SHP77 treated with DMSO at 0.1 percent for 48 hours (cell line): Measurements from ENCODE around the gene GASK1A.
"Not testable (repeated sequence)": the region's sequence is repeated elsewhere in the genome, so short reads cannot be mapped to it uniquely, and the experiment has no call there.

Experiments used
- DNase-seq: peaks from one replicate; lab custom pipeline; 2025; lab: John Stamatoyannopoulos, UW

Gene GASK1A

DNA sequence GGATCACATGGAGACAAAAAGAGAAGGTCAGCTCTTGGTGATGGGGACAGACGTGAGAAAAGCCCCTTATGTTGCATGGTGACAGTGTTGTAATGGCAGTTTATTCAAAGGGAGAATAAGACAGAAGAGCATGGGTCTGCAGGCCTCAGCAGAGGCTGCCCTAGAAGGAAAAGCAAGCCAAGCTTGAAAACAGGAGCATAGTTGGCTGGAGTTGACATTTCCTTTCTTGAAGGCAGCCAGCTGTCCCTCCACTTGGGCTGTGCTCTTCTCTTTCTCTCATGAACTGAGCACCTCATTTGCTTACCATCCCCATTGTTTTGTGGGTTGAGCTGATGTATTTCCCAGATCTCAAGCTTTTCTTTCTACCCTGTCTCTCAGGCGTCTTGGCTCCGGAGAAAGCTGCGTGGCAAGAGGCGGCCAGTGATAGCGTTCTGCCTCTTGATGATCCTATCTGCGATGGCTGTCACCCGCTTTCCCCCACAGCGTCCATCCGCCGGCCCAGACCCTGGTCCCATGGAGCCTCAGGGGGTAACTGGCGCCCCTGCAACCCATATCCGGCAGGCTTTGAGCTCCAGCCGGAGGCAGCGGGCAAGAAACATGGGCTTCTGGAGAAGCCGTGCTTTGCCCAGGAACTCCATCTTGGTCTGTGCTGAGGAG, 52.9 kb downstream of the GASK1A start:
- DNase-seq, result no peak

DNA sequence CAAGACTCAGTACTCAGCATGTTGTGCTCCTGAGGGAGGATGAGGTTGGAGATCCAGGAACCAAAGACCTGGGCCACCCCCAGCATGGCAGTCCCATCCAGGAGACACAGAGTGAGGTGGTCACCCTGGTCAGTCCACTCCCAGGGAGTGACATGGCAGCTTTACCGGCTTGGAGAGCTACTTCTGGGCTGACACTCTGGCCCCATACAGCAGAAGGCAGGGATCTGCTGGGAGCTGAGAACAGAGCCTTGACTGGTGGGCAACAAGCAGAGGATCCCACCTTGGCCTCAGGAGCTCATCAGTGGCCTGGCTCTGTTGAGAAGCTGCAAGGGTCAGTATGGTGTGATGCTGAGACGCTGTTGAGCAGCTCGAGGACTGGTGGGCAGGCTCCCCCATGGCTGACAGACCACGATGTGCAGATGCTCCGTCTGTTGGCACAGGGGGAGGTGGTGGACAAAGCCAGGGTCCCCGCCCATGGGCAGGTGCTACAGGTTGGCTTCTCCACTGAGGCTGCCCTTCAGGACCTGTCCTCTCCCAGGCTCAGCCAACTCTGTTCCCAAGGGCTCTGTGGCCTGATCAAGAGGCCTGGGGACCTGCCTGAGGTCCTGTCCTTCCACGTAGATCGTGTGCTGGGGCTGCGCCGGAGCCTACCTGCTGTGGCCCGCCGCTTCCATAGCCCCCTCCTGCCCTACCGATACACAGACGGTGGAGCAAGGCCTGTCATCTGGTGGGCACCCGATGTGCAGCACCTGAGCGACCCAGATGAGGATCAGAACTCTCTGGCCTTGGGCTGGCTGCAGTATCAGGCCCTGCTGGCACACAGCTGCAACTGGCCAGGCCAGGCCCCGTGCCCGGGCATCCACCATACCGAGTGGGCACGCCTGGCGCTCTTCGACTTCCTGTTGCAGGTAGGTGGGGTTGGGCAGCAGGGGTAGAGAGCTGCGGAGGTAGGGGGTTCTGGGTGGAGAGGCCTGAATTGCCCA, 53.8 kb downstream of the GASK1A start:
- DNase-seq, result no peak

DNA sequence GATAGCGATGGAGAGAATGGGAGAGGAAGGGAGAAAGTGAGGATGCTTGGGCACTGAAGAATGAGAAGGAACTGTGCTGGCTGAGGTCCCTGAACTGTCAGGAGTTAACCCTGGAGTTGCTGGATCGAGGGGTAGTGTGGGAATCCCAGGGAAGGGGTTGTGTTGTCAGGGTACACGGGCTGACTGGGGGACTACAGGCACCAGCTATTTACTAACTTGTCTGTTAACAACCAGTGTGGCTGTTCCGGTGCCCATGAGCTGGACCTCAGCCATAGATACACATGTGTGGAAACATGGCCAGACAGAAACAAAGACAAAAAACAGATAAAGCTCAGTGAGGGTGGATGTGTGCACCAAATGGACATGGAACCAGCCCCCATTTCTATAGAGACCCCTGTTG, 55.1 kb downstream of the GASK1A start:
- DNase-seq, result no peak

DNA sequence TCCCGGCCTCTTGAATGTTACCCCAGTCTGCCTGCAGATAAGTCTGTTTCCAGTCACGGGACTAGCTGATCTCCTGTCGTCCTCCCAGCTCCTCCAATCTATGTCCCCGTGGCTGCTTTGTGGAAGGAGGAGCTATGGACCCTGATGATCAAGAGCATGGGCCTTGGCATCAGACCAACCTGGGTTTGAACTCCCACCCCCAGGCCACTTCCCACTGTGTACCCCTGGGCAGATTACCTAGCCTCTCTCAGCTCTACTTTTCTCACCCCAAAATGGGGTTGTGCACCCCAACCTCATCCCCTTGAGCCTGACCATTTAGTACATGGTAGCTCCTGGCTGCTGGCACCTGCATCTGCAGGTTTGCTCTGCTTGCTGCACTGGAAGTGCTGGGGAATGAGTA, 55.8 kb downstream of the GASK1A start:
- no peak for DNase-seq

DNA sequence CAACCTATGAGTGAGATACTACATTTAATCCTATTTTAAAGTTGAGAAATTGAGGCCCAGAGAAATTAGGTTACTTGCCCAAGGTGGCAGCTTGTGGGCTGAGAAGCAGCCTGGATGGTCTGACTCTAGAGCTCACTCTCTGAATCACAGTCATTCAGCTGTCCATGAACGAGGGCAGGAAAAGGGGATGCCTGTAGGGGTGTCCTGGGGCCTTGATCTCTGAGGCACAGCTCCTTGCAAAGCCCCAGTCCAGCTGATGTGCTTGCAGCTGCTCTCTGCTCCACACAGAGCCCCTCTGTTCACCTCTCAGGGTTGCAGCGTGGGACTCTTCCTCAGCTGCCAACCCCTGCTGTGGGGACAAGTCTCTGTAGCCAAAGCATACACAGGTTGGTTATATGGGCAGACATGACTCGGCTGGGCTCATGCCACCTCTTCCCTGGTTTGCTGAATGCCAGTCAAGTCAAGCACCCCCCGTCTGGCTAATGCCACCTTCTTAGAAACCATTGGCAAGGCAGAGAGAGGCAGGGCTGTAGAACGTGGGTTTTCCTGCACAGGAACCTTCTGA, 56.8 kb downstream of the GASK1A start:
- DNase-seq, result no peak

DNA sequence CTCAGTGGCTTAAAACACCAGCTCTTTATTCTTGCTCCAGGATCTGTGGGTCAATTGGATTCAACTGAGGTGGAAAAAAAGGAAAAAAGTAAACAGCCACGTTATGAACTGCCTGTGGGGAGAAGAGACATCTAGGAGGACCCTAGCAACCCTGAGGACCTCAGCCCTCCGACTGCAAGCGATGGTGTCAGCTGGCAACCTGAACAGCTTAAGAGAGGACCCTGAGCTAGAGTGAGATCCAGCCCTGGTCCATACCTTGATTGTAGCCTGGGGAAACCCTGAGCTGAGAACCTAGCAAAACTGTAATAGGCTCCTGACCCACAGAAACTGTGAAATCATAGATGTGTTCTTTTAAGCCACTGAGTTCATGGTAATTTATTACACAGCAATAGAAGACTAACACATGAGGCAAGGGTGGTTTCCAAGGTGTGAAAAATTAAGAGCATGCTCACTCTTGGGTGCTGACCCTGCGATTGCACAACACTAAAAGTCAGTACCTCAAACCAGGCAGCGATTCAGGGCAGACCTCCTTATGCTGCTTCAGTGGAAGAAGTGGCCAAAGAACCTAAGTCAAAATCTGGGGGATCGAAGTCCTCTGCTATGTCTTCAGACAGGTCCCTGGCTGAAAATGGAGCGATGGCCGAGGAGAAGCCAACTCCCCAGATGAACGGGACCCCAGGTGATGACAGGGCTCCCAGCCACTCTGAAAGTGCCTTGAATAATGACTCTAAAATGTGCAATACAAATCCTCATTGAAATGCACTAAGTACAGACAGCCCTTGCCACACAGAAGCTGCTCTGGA, 57.7 kb downstream of the GASK1A start:
- DNase-seq, result no peak

DNA sequence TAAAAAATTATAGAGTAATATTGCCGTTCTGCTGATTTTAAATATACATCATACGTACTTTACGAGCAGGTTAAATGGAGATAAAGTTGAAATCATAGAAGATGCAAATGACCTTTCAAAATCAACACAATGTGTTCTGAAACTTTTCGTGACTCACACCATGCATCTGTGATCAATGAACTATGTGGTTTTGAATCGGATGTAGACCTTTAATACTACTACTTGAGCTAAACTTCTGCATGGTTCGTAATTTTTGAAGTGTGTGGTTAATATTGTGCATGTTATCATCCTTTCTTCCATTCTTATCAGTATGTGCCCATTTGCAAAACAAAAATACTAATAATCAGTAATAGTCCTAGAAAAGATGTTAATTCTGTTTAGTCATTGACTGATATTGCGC, 58.9 kb downstream of the GASK1A start:
- DNase-seq, result no peak

DNA sequence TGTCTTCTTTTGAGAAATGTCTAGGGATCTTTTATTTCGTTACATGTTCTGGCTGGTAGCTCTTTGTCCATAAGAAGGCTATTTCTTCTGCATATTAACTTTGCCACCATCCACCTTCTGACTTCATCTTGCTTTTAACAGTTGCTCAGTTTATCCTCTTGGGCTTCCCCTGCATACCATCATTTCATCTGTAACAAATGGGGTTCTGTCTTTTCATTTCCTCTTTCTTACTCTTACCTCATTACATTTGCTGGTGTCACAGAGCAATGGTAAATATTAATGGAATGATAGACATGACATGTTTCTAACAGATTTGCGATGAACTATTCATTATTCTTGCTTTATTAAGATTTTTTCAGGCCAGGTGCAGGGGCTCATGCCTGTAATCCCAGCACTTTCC, 62.4 kb downstream of the GASK1A start:
- no peak for DNase-seq

DNA sequence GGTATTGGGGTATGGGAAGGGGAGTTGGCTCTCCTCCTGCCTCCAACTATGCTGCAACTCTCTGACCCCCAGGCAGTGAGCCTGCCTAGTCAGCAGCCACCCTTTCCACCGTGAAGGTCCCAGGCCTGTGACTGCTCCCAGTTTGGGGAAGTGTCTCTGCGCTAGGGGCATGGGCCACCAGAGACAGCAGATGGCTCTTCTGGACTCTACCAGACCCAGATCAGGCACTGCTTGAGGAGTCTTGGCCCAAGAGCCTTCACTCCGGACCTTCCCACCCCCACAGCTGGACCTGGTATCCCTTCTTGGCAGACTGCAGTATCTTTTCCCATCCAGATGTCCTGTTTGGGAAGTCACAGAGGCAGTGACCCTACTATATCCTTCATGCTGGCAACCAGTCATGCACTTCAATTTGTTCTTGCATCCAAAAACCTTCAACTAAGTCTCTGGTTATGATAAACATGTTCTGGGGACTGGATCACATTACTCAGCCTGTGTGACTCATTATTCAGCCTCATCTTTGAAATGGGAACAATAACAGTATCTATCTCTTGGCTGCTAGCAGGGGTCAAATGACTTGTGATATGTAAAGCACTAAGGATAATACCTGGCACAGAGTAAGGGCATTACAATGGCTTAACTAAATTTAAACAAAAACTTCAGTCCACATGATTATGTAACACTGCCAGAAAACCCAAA, 64.1 kb downstream of the GASK1A start:
- DNase-seq, result no peak

DNA sequence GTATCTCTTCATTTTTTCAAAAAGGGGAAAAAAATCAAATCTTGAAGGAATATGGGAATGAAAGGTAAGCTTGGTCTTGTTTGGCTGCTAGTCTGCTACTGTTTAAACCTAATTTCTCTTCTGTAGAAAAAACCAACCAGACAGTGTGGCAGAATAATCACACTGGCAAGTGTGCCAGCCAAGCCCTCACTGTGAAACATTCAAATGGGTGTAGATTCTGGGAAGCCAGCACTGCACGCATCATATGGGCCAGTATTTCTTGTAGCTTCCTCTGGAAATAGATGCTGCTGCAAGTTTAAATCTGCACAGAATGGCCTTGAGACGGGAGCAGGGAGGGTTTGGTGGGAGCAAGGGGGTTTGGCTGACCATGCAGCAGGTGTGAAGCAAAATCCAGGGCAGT, 64.7 kb downstream of the GASK1A start:
- DNase-seq, result no peak

DNA sequence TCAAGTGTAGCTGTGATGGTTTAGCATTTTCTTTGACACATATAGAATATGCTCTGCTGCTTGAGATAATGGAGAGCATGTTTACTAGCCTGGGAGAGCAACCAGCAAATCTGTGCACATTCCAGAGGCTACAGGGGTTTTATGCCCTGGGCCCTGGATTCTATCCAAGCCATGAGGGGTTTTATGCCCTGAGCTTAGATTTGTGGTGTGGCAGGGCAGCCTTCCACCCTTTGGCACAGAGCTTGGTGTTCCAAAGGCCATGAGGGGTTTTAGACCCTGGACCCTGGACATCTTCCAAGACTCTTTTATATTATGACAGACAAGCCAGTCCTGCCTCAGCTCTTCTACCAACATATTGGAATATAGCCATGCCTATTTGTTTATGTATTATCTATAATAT, 66.0 kb downstream of the GASK1A start:
- DNase-seq, result not testable (repeated sequence)

DNA sequence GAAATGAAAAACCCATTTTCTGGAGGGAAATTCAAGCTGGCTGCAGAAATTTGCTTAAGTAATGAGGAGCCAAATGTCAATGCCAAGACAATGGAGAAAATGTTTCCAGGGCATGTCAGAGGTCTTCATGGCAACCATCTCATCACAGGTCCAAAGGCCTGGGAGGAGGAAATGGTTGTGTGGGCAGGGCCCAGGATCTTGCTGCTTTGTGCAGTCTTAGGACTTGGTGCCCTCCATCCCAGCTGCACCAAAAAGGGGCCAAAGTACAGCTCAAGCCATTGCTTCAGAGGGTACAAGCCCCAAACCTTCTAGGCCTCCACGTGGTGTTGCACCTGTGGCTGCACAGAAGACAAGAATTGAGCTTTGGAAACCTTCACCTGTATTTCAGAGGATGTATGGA, 67.5 kb downstream of the GASK1A start:
- no peak for DNase-seq

DNA sequence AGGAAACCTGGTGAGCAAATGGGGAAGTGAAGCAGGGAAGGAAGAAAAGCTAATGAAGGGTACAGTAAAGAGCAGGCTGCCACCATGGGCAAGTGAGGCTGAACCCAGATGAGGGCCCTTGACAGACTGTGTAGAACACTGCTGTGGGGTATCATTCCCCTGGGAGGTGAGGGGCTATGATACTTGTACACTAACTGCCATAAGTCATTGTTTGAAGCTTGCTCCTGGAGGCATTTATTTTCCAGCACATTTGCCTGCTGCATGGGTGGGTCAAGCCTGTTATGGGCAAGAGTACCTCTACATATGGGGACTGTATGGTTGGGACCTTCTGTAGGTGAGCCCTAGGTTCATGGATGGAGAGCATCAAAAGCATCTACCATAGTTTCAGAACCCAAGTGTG, 69.4 kb downstream of the GASK1A start:
- DNase-seq, result no peak

DNA sequence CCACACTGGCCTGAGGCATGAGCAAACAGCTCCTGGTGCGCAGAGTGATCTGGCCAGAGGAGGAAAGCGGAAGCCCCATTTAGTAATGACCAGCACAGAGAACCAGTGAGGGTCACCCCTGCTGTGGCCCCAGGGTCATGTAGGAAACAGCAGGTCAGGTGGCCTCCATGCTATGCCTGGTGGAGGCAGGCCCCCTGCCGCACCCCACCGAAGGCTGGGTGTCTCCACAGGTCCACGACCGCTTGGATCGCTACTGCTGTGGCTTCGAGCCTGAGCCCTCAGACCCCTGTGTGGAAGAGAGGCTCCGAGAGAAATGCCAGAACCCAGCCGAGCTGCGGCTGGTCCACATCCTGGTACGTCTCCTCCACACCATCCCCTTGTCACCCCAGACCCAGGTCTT, 74.2 kb downstream of the GASK1A start:
- DNase-seq, result no peak

DNA sequence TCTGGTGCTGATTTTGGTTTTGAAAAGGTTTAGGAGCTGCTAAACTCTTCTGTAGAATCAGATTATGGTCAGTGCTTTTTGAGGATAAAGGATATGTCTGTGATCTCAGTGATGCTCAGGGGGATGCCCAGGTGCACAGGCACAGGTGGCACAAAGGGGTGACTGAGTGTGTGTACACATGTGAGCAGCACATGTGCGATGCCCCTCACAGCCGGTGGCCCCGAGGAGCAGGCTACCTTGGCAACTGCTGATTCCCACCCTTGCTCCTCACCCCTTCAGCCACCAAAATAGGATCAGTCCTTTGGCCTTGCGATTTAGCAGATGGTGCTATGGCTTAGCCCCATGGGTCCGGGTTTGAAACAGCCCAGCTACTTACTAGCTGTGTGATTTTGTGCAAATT, 75.6 kb downstream of the GASK1A start:
- no peak for DNase-seq

DNA sequence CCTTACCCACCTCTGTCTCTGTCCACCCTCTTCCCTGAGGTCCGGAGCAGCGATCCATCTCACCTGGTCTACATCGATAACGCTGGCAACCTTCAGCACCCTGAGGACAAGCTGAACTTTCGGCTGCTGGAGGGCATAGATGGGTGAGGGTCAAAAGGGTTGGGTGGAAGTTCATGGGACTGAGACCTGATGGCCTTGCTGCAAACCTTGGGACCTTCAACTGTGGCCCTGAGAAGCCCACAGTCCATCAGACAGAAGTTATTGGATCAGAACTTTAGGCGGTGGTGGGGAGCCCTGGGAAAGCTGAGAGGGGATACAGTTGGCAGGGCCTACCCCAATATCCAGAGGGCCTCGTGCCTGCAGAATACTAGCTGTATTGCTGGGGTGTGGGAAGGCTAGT, 76.3 kb downstream of the GASK1A start:
- DNase-seq, result no peak

DNA sequence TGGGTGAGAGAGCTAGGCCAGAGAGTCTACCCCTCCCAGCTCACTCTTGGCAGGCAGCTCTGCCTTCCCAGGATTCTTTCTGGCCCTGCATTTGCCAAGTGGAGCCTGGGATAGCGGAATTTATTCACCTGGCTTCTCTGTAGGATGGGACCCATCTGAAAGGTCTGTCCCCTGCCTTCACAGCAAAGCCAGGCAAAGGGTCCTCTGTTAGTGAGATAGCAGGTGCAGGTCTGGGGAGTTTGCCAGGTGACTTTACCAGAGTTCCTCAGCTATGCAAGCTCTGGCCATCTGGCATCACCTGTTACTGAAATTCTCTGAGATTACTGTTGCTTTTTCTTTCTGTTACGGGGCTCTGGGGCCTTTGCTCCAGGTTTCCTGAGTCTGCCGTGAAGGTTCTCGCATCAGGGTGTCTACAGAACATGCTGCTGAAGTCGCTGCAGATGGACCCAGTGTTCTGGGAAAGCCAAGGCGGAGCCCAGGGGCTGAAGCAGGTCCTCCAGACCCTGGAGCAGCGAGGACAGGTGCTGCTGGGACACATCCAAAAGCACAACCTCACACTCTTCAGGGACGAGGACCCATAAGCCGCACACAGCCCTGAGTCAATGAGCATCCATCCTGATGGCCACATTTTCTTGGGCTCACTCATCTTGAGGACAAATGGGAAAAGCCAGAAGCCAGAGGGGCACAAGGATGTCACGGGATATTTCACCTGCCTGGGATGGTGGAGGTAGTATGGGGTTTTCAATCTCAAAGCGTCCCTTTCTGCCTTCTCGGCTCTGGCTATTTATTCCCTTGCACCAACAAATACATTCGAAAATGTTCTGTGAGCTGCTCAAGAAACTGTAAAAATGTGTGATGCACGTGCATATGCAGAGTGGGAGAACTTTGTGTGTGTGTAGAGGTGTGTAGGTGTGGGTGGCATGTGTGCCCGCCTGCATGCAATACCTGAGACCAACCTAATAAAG, 77.0 kb downstream of the GASK1A start:
- no peak for DNase-seq

DNA sequence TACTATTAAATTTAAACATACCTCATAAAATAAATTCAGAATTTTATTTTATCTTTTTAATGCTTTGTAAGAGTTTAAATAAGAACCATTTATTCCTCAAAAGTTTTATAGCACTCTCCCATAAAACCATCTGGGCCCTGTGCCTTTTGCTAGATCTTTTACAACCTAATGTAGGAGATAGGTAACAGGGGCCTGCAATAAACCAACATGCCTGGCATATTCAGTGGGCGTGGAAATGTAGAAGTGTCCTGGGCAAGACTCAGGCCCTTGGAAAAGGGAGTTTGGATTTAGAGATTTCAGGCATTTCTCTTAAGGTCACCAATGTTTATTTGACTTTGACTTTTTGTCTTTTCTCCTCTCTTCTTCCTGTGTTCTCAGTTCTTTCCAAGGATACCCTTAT, 80.3 kb downstream of the GASK1A start:
- no peak for DNase-seq

DNA sequence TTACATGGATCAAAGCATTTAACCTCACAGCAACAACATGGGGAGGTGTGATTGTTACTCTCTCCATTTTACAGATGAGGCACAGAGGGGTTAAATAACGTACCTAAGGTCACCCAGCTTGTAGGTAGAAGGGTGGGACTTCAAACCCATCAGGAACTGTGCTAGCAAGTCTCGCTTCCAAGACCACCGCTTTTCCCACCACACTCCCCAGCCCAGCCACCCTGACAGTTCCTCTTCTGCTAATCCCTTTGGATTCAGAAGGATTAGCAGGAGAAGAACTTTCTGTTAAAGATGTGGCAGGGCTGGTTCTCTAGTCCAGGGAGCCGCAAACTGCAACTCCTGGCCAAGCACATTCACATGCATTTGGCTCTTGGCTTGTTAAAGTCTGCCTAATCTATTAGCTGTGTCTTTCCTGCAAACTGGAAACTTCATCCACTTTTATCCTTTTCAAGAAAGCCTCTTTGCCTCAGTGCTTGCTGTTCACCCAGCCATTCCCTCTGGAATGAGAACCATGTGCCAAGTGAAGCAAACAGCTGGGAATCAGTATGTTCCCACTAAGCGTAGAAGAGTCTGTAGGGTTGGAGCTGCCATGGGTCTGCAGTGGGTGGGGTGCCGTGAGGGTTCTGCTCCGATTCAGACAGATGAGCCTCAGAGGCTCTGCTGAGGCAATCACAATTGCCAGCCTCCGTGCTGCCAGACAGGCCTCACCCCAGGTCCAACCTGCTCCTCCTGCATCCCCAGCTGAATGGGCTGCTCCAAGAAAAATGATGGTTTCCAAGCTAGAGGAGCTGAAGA, 82.2 kb downstream of the GASK1A start:
- DNase-seq, result no peak
